ENCODE data around the gene CFAP53.
"Not testable (repeated sequence)": the region's sequence is repeated elsewhere in the genome, so short reads cannot be mapped to it uniquely, and the experiment has no call there.

CFAP53 gene

DNA sequence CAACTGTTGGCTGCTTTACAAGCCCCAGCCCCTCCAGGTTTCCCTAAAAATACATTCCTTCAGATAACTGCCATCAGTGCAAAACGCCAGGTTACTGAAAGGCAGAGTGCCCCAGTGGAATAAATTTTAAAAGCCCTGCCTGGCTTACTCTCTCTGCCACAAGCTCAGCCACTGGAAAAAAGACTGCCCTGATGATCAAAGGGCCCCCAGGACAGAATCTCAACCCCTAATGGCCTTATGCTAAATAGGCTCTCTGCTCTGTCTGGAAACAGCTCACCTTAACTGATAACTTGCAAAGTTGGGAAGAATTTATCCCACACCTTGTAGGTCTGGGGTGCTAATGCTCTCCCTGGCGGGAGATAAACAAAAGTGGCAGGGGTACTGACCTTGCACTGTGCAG lies 33.9 kb downstream of the CFAP53 start:
- Histone ChIP-seq H3K27me3 (ENCODE audit: control insufficient read depth, insufficient read depth, low read length) (no peaks in the 10 kb centered on the region), H3K9ac (ENCODE audit: low read length) (no peak overlapping the region), H3K9me3 (ENCODE audit: control insufficient read depth, low read length) (no peaks in the 10 kb centered on the region), H3K4me3 (ENCODE audit: low read length) (no peak overlapping the region), H3K4me1 (ENCODE audit: control insufficient read depth, insufficient read depth, low read length) (no peaks in the 10 kb centered on the region), H3K36me3 (ENCODE audit: control insufficient read depth, insufficient read depth, low read length) (no peaks in the 10 kb centered on the region)

DNA sequence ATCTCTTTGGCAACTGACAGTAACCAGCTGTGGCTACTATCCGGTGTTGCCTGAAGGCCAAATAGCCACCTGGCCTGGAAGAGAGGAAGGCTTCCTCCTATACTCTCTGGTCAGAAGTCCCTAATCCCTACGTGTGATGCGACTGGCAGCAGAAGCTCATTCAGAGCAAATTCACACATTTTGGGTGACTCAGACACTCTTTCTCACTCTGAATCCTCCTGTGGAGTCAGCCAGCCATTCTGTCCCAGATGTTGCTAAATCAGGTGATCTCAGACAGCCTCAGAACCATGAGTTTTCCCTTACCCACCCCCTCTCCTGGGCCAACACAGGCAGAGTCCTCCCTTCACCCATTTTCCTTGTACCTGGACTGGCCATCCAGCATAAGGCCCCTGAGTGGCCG lies 34.7 kb downstream of the CFAP53 start:
- H3K4me3 ChIP-seq (ENCODE audit: low read length) = no peak overlapping the region
- no peaks in the 10 kb centered on the region for H3K36me3 ChIP-seq (ENCODE audit: control insufficient read depth, insufficient read depth, low read length)
- no peaks in the 10 kb centered on the region for H3K4me1 ChIP-seq (ENCODE audit: control insufficient read depth, insufficient read depth, low read length)
- H3K9me3 ChIP-seq (ENCODE audit: control insufficient read depth, low read length) = no peaks in the 10 kb centered on the region
- H3K27me3 ChIP-seq (ENCODE audit: control insufficient read depth, insufficient read depth, low read length) = no peaks in the 10 kb centered on the region
- no peak overlapping the region for H3K9ac ChIP-seq (ENCODE audit: low read length)

GRCh38 chr18:50220249-50220648 lies 46.0 kb downstream of the CFAP53 start:
- not testable (repeated sequence) for H3K27me3 ChIP-seq (ENCODE audit: control insufficient read depth, insufficient read depth, low read length); H3K9ac ChIP-seq (ENCODE audit: low read length); H3K4me3 ChIP-seq (ENCODE audit: low read length); H3K36me3 ChIP-seq (ENCODE audit: control insufficient read depth, insufficient read depth, low read length); H3K9me3 ChIP-seq (ENCODE audit: control insufficient read depth, low read length); H3K4me1 ChIP-seq (ENCODE audit: control insufficient read depth, insufficient read depth, low read length)

DNA sequence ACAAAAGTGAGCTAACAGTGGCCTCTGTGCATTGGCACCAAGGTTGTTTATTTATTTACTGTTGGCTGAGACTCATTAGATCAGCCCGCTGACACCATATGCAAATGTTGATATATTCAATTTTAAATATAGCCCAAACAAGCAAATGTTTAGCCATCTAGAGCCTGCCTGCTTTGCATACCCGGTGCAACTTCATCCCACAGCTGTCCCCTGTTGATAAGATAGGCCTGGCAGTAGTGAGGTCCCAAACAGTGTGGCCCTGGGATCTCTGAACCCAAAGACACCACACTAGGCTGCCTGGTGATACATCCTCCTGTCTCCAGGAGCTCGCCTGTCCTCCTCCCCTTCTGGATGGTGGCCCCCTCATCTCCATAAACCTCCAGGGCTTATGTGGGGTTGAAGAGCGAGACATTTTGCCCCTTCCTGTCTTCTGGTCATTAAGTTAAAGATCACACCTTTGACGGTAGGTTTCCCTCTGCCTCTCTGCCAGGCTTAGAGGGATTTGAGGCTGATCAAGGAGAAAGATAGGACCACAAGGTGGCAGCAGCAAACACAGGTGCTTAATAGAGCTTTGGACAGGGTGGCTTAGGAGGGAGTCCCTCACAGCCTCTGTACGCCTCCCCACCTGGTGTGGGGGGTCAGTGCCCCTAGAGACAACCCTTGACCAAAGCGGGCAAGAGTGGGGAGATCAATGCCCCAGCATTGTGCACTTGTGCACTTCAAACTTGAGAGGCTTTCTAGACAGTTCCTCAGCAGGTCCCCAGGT lies 47.7 kb downstream of the CFAP53 start:
- no peaks in the 10 kb centered on the region for H3K4me1 ChIP-seq (ENCODE audit: control insufficient read depth, insufficient read depth, low read length)
- no peak overlapping the region for H3K4me3 ChIP-seq (ENCODE audit: low read length)
- H3K9me3 ChIP-seq (ENCODE audit: control insufficient read depth, low read length) = no peaks in the 10 kb centered on the region
- H3K36me3 ChIP-seq (ENCODE audit: control insufficient read depth, insufficient read depth, low read length) = no peaks in the 10 kb centered on the region
- H3K9ac ChIP-seq (ENCODE audit: low read length) = no peak overlapping the region
- peaks cover 7% of the 10 kb centered on the region for H3K27me3 ChIP-seq (ENCODE audit: control insufficient read depth, insufficient read depth, low read length)

GRCh38 chr18:50209311-50209710 lies 57.0 kb downstream of the CFAP53 start:
- H3K27me3 ChIP-seq (ENCODE audit: control insufficient read depth, insufficient read depth, low read length) = peaks cover 3% of the 10 kb centered on the region
- no peak overlapping the region for H3K9ac ChIP-seq (ENCODE audit: low read length)
- no peaks in the 10 kb centered on the region for H3K36me3 ChIP-seq (ENCODE audit: control insufficient read depth, insufficient read depth, low read length)
- H3K4me3 ChIP-seq (ENCODE audit: low read length) = no peak overlapping the region
- H3K9me3 ChIP-seq (ENCODE audit: control insufficient read depth, low read length) = no peaks in the 10 kb centered on the region
- no peaks in the 10 kb centered on the region for H3K4me1 ChIP-seq (ENCODE audit: control insufficient read depth, insufficient read depth, low read length)

DNA sequence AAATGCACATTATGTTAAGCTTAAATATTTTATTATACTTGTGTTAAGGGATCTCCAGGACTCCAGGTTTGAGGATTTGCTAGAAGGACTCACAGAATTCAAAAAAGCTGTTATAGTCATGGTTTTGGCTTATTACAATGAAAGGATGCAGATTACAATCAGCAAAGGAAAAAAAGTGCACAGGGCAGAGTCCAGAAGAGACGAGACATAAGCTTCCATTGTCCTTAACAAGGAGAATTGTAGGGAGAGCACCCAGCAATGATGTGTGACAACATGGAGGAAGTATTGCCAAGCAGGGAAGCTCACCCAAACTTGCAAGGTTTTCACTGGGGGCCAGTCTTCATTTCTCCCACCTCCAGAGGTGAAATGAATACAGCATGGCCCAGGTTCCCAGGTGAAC lies 58.6 kb downstream of the CFAP53 start:
- no peak overlapping the region for H3K9ac ChIP-seq (ENCODE audit: low read length)

GRCh38 chr18:50203801-50204604 lies 62.3 kb downstream of the CFAP53 start:
- Histone ChIP-seq H3K36me3 (ENCODE audit: control insufficient read depth, insufficient read depth, low read length) (no peaks in the 10 kb centered on the region), H3K4me3 (ENCODE audit: low read length) (no peak overlapping the region), H3K27me3 (ENCODE audit: control insufficient read depth, insufficient read depth, low read length) (peaks cover 4% of the 10 kb centered on the region), H3K4me1 (ENCODE audit: control insufficient read depth, insufficient read depth, low read length) (no peaks in the 10 kb centered on the region), H3K9me3 (ENCODE audit: control insufficient read depth, low read length) (no peaks in the 10 kb centered on the region), H3K9ac (ENCODE audit: low read length) (no peak overlapping the region)

More for the DNA sequence above, 58.6 kb downstream of the CFAP53 start:
- H3K27me3 ChIP-seq (ENCODE audit: control insufficient read depth, insufficient read depth, low read length) = peaks cover 4% of the 10 kb centered on the region
- no peak overlapping the region for H3K4me3 ChIP-seq (ENCODE audit: low read length)
- no peaks in the 10 kb centered on the region for H3K36me3 ChIP-seq (ENCODE audit: control insufficient read depth, insufficient read depth, low read length)
- H3K9me3 ChIP-seq (ENCODE audit: control insufficient read depth, low read length) = no peaks in the 10 kb centered on the region
- no peaks in the 10 kb centered on the region for H3K4me1 ChIP-seq (ENCODE audit: control insufficient read depth, insufficient read depth, low read length)

- Histone ChIP-seq H3K4me1 (ENCODE audit: control insufficient read depth, insufficient read depth, low read length) (no peaks in the 10 kb centered on the region), H3K9me3 (ENCODE audit: control insufficient read depth, low read length) (no peaks in the 10 kb centered on the region), H3K36me3 (ENCODE audit: control insufficient read depth, insufficient read depth, low read length) (no peaks in the 10 kb centered on the region), H3K9ac (ENCODE audit: low read length) (no peak overlapping the region), H3K4me3 (ENCODE audit: low read length) (no peak overlapping the region), H3K27me3 (ENCODE audit: control insufficient read depth, insufficient read depth, low read length) (peaks cover 8% of the 10 kb centered on the region)
These were observed 64.7 kb downstream of the CFAP53 start for GRCh38 chr18:50201476-50202018.

DNA sequence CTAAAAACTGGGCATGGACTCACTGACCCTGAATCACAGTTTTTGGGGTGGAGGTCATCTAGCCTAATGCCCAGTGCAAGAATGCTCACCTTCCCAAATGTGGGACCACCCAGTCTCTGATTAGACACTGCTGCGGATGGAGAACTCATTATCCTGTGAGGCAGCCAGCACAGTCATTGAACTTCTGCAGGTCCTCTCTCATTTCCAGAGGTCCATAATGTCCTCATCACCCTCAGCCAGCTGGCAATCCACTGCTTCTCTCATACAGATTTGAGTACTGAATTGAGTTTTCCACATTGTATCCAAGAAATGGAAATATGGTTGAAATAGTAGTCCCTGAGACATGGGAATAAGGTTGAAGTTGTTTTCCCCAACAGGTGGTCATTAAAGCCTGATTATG lies 66.4 kb downstream of the CFAP53 start:
- Histone ChIP-seq H3K9ac (ENCODE audit: low read length) (no peak overlapping the region), H3K27me3 (ENCODE audit: control insufficient read depth, insufficient read depth, low read length) (peaks cover 18% of the 10 kb centered on the region), H3K36me3 (ENCODE audit: control insufficient read depth, insufficient read depth, low read length) (no peaks in the 10 kb centered on the region), H3K4me3 (ENCODE audit: low read length) (no peak overlapping the region), H3K9me3 (ENCODE audit: control insufficient read depth, low read length) (no peaks in the 10 kb centered on the region), H3K4me1 (ENCODE audit: control insufficient read depth, insufficient read depth, low read length) (no peaks in the 10 kb centered on the region)

- no peak overlapping the region for H3K4me3 ChIP-seq (ENCODE audit: low read length)
- H3K27me3 ChIP-seq (ENCODE audit: control insufficient read depth, insufficient read depth, low read length) = peaks cover 18% of the 10 kb centered on the region
- no peaks in the 10 kb centered on the region for H3K36me3 ChIP-seq (ENCODE audit: control insufficient read depth, insufficient read depth, low read length)
- no peak overlapping the region for H3K9ac ChIP-seq (ENCODE audit: low read length)
- no peaks in the 10 kb centered on the region for H3K4me1 ChIP-seq (ENCODE audit: control insufficient read depth, insufficient read depth, low read length)
- H3K9me3 ChIP-seq (ENCODE audit: control insufficient read depth, low read length) = no peaks in the 10 kb centered on the region
These were observed 66.9 kb downstream of the CFAP53 start for GRCh38 chr18:50199346-50199855.

DNA sequence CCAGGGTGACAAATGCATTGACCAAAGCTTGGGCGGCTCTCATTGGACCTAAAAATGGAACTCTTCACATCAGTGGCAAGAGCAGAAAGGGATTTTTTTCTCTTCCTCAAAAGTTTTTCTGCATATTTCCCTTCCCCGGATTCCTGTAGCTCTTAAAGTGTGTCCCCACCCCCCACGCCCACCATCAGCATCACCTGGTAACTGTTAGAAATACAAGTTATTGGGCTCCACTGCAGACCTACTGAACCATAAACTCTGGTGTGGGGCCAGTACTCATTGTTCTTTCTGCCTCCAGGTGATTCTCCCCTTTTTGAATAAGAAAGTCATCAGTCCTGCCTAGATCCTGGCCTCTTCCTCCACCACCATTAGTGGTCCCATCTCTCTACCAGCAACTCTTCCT lies 70.0 kb downstream of the CFAP53 start:
- peaks cover 6% of the 10 kb centered on the region for H3K4me1 ChIP-seq (ENCODE audit: control insufficient read depth, insufficient read depth, low read length)
- H3K9ac ChIP-seq (ENCODE audit: low read length) = no peak overlapping the region
- no peak overlapping the region for H3K4me3 ChIP-seq (ENCODE audit: low read length)
- H3K27me3 ChIP-seq (ENCODE audit: control insufficient read depth, insufficient read depth, low read length) = peaks cover 14% of the 10 kb centered on the region
- no peaks in the 10 kb centered on the region for H3K9me3 ChIP-seq (ENCODE audit: control insufficient read depth, low read length)
- no peaks in the 10 kb centered on the region for H3K36me3 ChIP-seq (ENCODE audit: control insufficient read depth, insufficient read depth, low read length)

GRCh38 chr18:50195689-50196088 lies 70.6 kb downstream of the CFAP53 start:
- peaks cover 14% of the 10 kb centered on the region for H3K27me3 ChIP-seq (ENCODE audit: control insufficient read depth, insufficient read depth, low read length)
- no peaks in the 10 kb centered on the region for H3K9me3 ChIP-seq (ENCODE audit: control insufficient read depth, low read length)
- no peak overlapping the region for H3K4me3 ChIP-seq (ENCODE audit: low read length)
- H3K4me1 ChIP-seq (ENCODE audit: control insufficient read depth, insufficient read depth, low read length) = peaks cover 6% of the 10 kb centered on the region
- H3K36me3 ChIP-seq (ENCODE audit: control insufficient read depth, insufficient read depth, low read length) = no peaks in the 10 kb centered on the region
- peak overlapping the region; percentile 32 for H3K9ac ChIP-seq (ENCODE audit: low read length)

Measured in mucosa of stomach (tissue), 1 donor.